HG02885 (cell line): ENCODE results near the gene CORO1C.

Experiments used
- ATAC-seq: cut with Tn5 transposase; IDR thresholded peaks from one replicate; pipeline ENCODE4 v1.9.1; 2021; ENCODE audit warnings: mild to moderate bottlenecking; ENCODE audit not compliant: unreplicated experiment, poor library complexity

CORO1C gene

DNA sequence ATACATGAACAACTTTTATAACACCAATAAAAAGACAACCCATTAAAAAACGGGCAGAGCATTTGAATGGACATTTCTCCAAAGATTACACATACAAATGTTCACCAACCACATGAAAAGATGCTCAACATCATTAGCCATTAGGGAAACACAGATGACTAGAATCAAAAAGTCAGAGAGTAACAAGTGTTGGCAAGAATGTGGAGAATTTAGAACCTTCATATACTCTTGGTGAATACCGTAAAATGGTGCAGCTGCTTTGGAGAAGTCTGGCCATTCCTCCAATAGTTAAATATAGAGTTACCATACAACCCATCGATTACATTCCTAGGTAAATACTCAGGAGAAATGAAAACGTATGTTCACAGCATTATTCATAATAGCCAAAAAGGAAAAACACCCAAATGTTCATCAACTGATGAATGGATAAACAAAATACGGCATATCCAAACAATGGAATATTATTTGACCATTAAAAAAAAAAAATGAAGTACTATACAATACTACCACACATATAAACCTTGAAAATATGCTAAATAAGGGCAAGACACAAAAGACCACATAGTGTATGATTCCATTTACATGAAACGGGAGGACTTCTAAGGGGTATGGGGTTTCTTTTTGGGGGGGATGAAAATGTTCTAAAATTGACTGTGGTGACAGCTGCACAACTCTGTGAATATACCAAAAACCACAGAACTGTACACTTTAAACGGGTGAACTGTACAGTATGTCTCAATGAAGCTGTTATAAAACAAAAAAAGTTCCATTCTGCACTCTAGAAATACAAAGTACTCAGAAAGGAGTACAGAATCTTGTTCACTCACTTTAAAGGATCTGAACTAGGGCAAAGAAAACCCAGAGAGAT lies 3.2 kb downstream of the CORO1C start:
- ATAC-seq: no peak

DNA sequence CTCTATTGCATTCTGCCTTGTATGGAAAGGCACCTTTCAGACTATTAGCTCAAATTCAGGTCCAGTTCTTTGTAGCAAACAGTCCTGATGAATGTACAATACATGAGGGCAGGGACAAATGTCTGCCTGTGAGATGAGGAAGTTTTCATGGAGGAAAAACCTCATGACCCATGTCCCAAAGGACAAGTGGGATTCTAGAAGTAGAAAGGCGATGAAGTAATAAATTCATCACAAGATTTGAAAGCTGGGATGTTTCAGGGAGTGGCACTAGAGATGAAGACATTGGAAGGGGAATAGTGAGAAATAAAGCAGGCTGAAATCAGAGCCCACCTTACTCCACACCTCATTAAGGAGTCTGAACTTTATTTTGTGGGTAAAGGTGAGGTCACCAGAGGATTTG lies 4.2 kb downstream of the CORO1C start:
- ATAC-seq: no peak

DNA sequence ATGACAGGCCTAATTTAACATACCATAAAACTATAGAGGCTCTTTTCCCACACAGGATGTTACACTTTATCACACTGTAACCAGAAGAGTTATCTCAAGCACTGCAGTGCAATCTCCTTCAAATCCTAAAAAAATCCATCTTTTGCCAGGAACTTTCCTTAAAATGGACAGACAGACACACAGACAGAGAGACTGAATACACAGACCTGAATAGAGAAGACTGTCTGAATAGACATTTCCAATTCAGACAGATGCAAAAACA lies 6.5 kb downstream of the CORO1C start:
- ATAC-seq: no peak

DNA sequence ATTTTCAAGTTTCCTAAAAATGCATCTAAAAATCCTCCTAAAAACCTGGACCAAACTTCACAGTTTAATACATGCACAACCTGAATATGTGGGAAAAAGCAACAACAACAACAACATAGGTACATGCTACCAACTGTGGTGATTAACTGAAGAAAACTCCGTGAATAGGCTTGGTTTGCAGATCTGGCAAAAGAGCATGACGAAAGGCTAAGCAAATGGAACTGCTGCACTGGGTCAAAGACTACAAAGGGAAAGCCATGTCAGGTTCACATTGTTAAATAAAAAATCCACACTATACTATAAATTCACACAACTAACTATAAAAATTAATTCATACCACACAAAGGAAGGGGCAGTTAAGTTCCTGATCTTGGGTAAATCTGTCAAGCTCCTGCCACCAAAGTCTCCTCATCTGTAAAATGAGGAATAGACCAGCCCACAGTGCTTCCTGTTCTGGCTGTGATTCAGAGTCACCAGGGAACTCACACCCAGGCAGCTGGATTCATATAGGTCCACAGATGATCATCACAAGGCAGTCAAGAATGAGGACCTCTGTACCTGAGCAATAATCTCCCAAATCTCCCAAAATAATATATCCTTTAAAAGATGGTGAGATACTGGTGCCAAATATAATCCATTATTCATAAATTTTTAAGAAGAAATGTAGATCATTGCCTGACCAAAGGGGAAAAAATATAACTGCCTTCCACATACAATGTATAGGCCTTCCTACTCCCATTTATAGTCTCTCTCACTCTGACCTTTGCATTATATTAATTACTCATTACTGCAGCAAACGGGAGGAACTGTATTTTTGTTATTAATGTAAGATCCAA lies 7.0 kb downstream of the CORO1C start:
- ATAC-seq: no peak

DNA sequence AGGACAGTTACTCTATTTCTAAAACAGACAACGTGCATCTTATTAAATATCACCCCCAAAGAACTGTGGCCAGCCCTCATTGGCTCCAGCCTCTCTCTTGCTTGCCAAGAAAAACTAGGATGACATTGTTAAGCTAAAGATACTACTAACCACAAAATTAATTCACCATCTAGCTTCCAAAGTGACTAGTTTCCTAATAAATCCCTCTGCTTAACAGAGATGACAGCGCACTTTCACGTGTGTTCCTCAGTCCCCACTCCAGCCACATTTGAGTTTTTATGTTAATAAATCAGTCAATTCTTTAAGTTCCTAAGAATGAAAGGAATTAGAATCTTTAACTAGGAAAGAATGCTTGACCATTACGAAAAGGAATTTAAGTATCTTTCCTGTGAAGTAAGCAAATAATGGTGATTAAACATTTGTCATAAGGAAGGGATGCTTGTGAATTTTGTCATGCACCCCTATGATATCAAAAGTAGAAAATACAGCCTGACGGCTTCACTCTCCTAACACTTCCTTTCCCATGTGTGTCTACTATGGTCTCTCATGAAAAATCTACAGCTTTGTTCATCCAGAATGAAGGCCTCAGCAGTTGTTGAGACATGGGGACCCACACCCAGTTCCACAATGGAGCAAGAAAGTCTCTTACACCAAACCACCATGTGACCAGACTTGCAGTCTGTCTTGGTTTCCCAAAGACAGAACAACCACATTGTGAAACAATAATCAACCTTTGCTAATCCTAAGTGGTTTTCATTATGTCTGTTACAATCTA lies 8.1 kb downstream of the CORO1C start:
- no peak for ATAC-seq

DNA sequence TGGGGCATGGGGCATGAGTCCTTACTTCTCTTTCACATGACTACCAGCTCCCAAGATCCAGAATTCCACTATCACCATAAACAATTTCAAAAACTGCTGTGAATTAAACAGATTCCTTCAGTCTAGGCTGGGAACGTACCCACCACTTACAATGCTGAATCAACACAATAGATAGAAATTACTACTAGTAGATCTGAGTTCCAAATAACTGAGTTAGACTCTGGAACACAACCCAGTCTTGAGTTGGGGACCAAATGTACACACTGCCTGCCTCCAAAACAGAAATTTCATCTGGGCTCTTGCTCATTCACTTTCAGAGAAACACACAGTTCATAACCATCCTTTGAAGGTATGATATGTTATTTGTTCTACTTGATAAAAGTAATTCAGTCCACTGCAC lies 8.9 kb downstream of the CORO1C start:
- ATAC-seq: no peak

DNA sequence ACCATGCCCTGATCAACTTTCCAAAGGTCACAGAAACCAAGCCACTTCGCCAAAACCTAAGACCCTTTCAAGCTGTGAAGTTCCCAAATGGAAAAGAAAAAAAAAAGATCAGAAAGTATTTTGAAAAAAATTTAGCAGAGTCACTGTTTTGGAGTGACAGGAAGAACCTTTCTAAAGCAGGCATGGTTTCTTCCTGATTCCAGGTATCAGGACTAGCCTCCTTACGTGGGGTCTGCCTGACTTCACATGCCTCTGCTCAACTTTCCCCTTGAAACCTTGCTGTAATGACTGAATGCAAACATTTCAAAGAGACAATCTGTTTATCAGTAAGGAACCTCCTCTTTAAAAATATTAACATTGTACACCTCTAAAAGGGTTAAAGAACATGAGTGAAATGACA lies 9.5 kb downstream of the CORO1C start:
- ATAC-seq: no peak

DNA sequence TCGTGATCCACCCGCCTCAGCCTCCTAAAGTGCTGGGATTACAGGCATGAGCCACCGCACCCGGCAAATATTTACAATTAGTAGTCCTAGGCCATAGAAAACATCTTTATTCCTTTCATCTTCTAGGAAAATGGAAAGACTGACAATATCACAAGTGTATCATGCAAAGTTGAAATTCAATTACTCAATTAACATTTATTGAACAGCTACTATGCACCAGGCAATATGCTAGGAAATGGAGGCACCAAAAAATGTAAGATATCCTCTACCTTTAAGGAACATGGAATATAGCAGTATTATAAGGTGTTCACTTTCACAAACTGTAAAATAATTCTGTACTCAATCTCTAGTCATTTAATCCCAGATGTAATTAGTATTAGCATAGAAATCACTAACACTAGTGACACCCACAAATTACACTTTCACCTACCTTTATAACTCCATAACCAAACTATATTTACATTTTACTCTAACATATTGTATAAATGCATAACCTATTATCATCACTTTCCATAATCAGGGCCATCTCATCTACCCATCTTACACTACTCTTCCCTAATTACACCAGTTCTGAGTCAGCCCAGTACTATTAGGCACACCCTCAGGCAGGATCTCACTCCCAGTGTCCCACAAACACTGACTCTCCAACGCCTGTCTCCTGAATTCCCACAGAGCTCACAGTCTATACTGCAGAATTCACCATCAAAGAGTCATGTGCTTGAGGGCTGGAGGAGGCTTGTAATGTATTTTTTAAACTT lies 10.4 kb downstream of the CORO1C start:
- no peak for ATAC-seq

DNA sequence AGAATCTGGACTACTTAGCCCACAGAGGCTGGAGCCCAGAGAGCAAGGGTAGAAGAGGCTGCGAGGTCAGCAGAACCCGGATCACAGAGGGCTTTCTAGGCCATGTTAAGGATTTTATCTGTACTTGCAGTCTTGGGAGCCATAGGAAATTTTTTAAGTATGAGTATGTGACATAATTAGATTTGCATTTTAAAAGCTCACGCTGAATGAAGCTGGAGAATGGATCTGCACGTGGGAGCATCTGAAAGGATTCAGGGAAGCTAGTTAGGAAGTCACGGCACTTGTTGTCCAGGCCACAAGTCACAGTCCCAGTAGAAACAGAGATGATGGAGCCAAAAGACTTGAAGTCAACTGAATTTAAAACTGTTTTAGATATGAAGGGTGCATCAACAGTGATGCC lies 14.1 kb downstream of the CORO1C start:
- no peak for ATAC-seq

DNA sequence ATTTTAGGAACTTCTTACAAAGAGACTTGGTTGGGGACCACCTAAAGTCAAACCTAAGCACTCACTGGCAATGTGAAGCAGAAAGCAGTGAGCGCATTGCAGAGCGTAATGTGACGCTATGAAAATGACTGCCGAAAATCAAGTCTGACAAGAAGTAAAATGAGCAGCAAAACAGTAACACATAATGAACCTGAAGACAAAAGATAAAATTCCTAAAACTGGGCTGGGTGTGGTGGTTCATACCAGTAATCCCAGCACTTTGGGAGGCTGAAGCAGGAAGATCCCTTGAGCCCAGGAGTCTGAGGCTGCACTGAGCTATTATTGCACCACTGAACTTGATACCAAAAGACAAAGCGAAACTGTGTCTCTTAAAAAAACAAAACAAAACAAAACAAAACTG lies 16.5 kb downstream of the CORO1C start:
- ATAC-seq: no peak

DNA sequence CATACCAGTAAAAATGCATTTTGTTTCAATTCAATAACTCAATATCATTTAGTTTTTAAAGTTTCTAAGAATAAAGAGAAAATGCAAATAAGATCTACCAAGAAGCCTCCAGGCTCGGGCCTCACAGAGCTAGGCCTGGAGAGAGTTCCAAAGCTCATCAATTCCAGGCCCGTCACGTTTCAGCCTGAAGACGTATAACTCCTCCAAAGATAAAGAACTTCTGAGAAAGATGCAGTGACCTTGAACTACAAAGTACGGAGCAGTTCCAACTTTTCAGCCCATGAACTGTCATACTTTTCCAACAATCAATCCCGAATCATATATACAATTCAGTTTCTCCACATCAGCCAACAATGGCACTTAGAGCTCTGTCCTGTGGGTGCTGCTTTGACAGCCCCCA lies 17.8 kb downstream of the CORO1C start:
- no peak for ATAC-seq

DNA sequence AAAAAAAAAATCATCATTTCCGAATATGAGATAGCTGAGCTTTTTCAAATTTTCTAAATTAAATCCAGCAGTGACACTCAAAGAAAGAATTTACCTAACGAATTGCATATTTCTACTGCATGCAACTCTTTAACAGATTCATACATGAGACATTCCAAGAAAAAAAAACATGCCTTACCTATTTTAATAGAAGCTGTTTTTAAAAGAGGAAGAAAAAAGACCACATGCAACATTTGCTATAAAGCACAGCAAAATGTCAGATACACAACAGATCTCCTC lies 18.5 kb downstream of the CORO1C start:
- ATAC-seq: no peak

DNA sequence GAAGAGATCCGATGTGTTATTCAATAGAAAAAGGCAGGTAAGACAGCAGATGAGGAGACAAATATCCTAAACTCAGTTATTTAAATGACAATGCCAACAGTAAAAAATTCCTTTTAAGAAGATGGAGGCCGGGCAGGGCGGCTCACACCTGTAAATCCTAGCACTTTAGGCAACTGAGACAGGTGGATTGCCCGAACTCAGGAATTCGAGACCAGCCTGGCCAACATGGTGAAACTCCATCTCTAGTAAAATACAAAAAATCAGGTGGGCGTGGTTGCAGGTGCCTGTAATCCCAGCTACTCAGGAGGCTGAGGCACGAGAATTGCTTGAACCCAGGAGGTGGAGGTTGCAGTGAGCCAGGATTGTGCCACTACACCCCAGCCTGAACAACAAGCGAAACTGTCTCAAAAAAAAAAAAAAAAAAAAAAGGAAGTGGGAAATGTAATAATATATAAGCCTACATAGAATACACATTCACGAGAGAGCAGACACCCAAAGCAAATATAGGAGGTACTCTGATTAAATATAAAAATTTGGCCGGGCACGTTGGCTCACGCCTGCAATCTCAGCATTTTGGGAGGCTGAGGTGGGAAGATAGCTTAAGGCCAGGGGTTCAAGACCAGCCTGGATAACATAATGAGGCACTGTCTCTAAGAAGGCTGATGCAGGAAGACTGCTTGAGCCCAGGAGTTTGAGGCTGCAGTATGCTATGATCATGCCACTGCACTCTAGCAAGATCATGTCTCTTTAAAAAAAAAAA lies 19.0 kb downstream of the CORO1C start:
- ATAC-seq: no peak

DNA sequence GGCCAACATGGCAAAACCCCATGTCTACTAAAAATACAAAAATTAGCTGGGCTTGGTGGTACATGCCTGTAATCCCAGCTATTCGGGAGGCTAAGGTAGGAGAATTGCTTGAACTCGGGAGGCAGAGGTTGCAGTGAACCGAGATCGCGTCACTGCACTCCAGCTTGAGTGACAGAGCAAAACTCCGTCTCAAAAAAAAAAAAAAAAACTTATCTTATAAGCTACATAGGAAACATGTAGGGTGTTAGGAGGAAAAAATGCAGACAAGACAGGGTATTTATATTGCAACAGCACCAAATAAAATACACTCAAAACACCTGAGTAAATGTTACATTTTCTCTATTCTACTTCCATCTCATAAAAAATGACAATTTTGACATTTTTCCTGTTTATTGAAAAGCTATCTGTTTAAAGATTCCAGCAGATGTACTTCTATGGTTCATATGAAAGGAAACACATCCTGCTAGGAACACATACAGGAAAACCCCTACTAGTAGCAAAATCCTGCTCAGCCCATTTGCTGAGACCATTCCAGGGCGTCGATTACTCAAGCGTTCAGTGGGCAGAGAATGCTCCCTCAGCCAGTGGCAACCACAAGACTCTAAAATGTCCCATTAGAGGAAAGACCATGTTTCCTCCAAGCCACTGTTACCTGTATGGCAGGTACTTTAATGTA lies 19.7 kb downstream of the CORO1C start:
- ATAC-seq: no peak

DNA sequence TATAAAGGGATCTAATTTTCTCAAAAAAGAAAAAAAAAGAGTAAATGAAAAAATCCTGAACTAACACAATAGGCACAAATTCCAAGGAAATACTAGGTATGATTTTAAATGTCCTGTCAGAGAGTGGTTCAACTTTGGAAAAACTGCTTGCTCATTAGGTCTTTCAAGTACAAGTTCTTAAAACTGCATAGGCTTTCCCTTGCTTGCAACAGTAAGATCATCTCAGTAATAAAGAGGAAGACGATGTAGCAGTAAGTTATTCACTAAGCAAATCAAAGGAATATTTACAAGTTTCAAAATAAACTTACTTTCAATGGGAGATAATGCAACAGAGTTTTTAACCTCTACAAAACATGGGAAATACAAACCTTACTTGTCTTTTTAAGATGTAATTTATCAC lies 21.6 kb downstream of the CORO1C start:
- no peak for ATAC-seq

DNA sequence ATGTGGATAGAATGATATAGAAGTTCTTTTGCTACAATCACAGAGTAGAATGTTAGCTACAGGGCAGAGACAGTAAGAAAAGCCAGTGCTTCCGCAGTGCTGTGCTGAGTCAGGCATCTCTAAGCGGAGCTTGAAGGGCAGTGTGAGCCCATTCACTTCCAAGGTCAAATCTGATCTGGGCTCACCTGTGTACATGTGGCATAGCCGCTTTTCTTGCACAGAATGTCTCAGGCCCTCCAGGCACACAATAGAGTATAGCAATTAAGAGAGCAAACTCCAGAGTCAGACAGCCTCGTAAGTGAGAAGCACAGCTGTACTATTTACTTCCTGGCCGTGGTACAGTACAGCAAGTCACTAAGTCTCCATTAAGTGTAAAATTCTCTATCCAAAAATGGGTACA lies 26.8 kb downstream of the CORO1C start:
- ATAC-seq: no peak

DNA sequence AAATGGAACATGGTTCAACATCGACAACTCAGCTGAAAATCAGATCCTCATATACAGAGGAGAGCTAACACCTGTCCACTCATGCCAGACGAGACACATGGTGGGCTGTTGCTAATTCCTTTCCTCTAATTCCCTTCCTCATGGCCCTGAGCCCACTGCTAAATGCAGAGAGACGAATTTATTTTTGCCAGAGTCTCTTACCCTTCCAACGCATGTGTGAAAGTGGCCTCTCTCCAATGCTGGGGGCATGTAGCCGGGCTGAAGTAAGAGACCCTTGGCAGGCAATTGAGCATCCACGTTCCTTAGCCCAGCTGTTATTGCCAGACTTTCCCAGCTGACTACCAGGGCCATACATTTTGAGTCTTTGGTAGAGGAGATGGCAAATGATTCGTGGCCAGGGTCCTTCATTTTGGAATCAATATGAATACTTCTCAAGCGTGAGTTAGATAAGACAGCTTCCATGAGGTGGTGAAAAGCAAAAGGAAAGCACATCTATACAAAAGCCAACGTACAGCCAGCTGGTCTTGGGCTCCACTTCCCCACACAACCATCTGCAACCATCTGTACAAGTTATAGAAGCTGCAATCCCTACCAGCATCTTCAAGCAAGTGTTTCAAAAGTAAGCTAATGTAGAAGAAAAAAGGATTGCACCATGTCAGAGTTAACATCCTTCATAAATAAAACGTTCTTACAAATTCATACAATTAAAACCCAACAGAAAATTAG lies 28.6 kb downstream of the CORO1C start:
- ATAC-seq: no peak

DNA sequence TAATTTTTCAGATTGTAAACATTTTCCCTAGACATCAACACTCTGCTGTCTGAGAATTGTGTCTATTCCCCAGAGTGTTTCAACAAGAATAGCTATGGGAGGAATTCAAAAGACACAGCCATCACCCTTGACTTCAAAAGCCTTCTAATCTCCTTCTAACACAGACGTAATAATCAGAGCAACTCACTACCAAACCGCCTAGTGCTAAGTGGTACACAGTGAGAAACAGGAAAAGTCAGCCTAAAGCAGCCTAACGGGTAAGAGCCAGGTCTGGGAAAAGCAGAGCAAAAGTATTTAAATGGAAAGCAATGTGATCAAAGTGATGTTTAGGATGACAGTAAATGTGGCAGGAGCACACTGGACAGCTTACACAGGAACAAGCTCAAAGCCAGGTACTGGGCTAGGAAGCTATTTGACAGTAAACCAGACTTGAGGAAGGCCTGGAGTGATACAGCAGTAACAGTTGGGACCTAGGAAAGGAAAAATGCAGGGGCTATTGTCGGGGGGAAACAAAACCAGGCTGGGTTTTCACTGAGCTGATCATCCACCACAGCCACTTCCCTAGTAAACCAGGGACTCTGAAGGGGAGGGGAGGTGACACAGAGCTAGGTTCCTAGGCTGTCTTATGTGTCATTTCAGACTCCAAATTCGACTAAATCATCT lies 29.4 kb downstream of the CORO1C start:
- ATAC-seq: no peak
